GM19240 (cell line): ENCODE measurements around the gene CCL8.

Experiments used
- DNase-seq: peaks from one replicate; pipeline ENCODE4 v3.0.0; 2011; ENCODE audit warnings: low spot score; ENCODE audit not compliant: insufficient read length

The CCL8 gene

DNA sequence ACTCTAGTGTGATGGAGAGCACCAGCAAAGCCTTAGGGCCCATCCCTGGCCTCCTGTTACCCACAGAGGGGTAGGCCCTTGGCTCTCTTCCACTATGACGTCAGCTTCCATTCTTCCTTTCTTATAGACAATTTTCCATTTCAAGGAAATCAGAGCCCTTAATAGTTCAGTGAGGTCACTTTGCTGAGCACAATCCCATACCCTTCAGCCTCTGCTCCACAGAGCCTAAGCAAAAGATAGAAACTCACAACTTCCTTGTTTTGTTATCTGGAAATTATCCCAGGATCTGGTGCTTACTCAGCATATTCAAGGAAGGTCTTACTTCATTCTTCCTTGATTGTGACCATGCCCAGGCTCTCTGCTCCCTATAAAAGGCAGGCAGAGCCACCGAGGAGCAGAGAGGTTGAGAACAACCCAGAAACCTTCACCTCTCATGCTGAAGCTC, at the start of gene CCL8:
CCL8 (plus strand) TSS at position 397 of the 445 bp plus-strand sequence. CDS start 67 bp downstream, outside the sequence.
- no peak for DNase-seq

DNA sequence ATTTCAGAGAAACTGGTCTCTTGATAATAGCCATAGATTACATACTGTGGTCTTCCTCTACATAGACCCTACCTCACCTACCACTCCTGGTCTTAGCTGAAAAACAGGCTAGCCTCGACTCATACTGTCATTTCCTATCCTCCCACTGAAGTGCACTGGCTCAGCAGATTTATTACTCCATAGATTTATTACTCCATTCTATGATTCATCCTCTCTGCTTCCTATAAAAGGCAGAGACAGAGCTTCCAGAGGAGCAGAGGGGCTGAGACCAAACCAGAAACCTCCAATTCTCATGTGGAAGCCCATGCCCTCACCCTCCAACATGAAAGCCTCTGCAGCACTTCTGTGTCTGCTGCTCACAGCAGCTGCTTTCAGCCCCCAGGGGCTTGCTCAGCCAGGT, 49.3 kb upstream of the CCL8 start, which contains the start of gene CCL7:
CCL7 (plus strand) TSS at position 253 of the 400 bp plus-strand sequence; CDS start at position 323, 70 bp downstream.
- no peak for DNase-seq

DNA sequence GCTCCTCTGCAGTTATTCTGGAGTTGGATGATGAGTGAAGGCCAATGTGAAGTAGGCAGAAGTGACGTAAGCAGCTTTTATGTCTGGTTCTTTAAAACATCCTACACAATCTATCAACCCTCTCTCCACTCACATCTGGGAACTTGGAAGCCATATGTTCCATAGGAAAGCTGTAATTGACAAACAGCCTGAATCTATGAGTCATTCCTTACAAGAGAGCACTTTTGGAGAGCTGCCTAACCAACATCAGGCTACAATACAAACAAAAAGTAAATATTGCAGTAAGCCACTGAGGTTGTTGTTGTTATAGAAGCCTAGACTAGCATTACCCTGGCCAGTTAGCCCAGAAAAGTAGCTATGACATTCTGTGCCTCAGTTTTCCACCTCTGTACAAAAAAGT, 43.4 kb upstream of the CCL8 start:
- DNase-seq, result no peak

DNA sequence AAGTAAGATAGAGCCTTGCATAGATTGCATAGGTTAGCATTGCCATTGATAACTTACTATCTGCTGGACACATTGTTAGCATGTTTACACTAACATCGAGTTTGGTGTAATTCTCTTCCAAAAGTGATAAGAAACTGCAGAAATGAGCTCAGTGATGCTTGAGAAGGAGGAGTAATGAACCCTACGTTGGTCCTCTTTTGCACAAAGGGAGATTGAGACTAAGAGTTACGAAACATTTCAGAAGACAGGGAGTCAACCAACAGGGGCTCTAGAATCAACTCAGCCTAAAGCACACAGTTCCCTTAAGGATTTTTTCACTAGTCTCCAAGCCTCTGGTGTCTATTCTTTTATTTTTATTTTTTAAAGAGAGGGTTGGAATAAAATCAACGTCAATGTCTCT, 42.4 kb upstream of the CCL8 start:
- DNase-seq, result no peak

DNA sequence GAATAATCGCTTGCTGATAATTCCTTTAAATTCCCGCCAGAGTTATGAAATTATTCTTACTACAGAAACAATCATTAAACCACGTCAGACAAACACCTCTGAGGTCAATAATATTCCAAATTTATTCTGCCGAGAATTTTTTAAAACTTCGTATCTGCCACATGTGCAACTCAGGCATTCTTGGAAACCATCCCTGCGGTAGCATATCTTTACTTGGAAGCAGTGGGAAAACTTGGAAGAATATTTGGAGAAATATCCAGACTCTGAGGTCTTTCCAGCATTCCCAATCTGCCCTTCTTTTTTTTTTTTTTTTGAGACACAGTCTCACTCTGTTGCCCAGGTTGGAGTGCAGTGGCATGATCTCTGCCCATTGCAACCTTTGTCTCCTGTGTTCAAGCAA, 35.7 kb upstream of the CCL8 start:
- no peak for DNase-seq

DNA sequence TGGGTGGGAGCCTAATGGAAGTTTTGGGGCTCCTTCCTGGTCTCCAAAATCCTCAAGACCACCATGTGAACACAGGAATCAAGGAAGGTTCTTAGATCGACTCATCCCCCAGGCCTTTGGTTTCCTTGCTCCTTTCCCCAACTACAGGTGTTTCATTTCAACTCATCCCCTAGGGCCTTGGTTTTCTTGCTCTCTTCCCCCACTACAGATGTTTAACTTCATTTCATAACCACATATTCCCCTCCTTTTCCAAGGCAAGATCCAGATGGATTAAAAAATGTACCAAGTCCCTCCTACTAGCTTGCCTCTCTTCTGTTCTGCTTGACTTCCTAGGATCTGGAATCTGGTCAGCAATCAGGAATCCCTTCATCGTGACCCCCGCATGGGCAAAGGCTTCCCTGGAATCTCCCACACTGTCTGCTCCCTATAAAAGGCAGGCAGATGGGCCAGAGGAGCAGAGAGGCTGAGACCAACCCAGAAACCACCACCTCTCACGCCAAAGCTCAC, 33.9 kb upstream of the CCL8 start, which contains the start of gene CCL11:
CCL11 (plus strand) TSS at position 457 of the 507 bp plus-strand sequence. CDS start 67 bp downstream, outside the sequence.
- DNase-seq, result no peak

DNA sequence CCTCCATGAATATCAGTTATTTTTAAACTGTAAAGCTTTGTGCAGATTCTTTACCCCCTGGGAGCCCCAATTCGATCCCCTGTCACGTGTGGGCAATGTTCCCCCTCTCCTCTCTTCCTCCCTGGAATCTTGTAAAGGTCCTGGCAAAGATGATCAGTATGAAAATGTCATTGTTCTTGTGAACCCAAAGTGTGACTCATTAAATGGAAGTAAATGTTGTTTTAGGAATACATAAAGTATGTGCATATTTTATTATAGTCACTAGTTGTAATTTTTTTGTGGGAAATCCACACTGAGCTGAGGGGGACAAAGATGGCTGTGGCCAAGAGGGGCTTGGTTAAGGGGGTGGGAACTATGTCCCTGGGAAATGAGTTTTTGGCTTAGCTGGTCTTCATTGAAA, 31.4 kb upstream of the CCL8 start:
- DNase-seq, result no peak

- no peak for DNase-seq
Measured at GRCh38 chr17:34290586-34290985, 28.6 kb upstream of the CCL8 start.

DNA sequence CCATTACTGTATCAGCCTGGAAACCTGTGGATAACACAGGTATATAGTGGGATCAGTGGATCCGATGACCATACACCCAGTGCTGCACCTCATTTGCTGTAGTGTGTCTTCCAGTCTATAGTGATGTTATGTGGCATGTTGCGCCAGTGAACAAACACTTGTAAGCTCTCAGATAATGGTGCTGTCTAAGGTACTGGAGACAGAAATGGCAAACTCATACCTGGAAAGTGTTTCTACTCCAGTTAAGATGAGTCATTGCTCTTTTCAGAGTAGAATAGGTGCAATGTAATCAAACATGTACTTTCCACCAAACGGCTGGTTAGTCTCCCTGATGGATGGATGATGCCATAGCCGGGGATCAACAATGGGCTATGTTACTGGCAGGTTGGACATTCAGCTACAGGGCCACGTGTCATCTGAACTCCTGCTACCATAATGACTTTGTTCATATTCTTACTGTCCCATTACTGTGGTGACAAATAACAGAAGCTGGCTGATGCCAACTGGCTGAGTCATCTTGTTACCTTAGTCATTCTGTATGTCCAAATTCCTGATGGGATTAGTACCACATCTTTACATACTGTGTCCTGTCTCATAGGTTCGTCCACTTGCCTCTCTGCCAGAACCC, 27.4 kb upstream of the CCL8 start:
- no peak for DNase-seq

DNA sequence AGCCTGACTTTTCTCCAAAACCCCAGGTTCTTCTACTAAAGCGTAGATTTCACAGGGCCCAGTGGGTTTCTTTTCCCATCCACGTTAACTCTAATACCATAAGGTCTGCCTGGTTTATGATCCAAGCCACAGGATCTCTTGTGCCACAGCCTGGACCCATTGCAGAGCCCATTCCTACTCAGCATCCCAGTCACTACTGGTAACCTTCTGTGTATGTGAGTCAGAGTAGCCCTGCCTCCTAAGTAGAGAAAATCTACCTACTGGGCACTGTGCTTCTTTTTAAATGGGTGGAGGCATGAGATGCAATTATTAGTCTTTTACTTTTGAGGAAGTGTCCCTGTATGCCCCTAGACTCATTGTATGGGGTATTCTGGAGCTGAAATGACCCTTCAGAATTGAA, 20.2 kb upstream of the CCL8 start:
- DNase-seq, result no peak

DNA sequence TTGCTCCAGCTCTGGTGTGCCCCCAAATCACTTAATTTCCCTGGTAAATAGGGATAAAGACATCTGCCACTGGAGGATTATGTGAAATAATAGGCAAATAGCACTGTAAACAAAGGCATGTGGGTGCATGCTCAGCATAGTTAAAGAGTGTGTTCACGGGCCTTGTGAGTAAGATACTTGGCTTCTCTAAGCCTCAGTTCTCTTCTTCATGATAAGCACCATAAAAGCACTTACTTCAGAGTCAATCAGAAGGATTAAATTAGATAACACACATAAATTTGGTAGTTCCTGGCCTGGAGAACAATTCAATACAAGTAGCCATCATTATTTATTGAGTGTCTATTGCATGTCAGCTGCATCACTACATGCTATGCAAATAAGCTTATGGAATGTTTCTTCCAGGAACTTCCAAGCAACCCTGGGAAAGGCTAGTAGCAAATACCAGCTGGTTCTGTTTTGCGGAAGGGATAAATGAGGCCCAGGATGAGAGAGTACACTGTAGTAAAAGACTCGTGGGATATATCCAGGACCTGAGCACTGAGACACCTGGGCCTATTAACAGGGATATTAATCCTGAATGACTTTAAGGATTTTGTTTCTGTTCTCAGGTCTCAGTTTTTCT, 19.2 kb upstream of the CCL8 start:
- DNase-seq, result no peak

- no peak for DNase-seq
Measured at GRCh38 chr17:34300652-34301370, 18.4 kb upstream of the CCL8 start.

DNA sequence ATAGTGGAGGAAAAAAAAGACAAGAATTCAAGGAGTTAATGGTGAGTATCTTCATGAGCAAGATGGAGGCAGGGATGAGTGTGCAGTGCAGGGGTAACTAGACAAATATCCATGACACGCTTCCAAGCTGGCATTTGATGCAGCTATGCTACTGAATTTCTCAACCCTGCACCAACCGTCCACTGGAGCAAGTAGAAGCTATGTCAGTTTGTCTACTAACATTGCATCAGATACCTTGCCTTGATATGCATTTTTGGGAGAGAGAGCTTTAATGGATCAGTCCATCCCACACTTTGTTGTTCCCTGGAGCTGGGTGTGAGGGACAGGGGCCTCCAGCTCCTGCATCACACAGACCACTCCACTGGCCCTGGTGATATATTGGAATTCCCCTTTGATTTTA, 17.2 kb upstream of the CCL8 start:
- DNase-seq, result no peak

DNA sequence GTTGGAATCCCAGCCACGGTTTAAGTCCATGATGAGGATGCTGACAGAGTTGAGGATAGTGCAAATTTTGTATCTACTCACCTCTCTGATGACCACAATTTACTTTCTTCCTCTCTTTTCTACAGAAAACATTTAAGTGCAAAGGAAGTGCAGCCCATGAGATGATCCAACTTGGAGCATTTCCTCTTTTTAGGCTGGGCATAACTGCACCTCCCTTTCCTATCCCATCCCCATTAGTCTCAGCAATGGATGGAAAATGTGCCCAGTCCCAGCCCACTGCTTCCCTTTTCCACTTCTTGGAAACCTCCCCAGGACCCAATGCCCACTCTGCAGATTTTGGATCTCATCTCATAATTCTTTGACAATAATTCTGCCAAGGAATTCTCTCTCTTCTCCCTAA, 16.6 kb upstream of the CCL8 start:
- no peak for DNase-seq

DNA sequence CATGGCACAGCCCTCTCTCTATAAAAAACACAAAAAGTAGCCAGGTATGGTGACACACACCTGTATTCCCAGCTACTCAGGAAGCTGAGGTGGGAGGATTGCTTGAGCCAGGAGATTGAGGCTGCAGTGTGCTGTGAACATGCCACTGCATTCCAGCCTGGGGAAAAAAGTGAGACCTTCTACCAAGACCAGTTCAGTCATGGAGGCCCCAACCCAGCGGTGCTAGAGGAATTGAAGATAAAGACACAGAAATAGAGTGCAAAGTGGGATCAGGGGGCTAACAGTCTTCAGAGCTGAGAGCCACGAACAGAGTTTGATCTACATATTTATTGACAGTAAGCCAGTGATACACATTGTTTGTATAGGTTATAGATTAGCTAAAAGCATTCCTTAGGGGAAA, 15.6 kb upstream of the CCL8 start:
- no peak for DNase-seq

GRCh38 chr17:34305061-34305460, 14.2 kb upstream of the CCL8 start:
- no peak for DNase-seq

- DNase-seq, result no peak
Measured at GRCh38 chr17:34305606-34306005, 13.6 kb upstream of the CCL8 start.

DNA sequence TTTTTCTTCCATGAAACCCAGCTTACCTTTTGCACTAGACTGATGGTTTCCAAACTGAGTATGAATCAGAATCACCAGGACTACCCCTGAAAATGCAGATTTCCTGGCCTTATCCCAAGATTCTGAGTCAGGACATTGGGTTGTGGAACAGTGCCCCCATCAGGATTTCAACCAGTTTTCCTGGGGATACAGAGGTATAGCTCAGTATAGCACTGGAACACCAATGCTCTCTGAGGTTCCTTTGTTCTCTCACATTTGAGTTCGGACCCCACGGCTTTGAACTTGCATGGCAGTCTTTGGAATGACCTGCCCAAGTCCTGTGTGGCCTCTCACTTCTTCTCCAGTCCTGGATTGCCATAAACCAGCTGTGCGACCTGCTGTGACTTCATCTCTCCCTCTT, 12.8 kb upstream of the CCL8 start:
- no peak for DNase-seq

- no peak for DNase-seq
Measured at GRCh38 chr17:34307110-34307509, 12.1 kb upstream of the CCL8 start.

GRCh38 chr17:34308371-34308770, 10.9 kb upstream of the CCL8 start:
- DNase-seq, result no peak

DNA sequence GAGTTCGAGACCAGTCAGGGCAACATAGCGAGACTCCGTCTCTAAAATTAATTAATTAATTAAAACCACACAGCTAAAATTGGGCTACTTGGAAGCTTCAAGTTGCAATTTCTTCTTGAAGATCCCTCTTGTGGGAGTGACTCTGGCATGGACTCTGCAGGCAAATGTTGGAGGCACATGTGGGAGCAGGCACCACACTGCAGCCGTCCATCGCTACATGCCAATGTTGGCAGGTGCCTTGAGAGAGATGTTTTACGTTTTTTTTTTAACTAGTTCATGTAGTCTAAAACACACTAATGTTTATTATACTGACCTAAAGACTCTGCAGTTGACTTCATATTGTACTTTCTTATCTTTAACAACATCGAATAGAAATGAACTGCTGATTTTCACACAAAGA, 7.9 kb upstream of the CCL8 start:
- DNase-seq, result no peak

DNA sequence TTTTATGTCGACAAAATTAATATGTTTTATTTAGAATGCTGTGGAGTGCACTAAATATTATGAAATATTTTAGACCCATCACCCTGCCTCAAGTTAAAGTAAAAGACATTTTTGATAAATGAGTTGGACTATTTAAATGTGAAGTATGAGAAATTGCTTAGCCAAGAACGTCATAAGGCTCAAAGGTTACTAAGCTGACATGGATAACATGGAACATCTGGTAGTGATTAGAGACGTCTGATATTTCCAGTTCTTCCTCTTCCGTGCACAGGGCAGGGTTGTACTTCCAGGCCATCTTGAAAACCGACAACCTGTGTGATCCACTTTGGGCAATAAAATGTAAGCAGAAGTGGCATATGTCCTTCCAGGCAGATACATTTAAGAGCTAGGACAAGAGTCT, 7.2 kb upstream of the CCL8 start:
- DNase-seq, result no peak
